Measurements from ENCODE around the gene HABP2.

- TF ChIP-seq CTCF (IDR thresholded peaks at IDR 0.05) (no peak), POLR2A (IDR thresholded peaks at IDR 0.05) (no peak)
Observed at GRCh38 chr10:113600569-113600968, 47.7 kb downstream of the HABP2 start.

All from stomach (tissue), 4 donors.